HG02840 (cell line): ENCODE results near the gene DSG1.
"Not testable (repeated sequence)": the region's sequence is repeated elsewhere in the genome, so short reads cannot be mapped to it uniquely, and the experiment has no call there.

Source experiments
- ATAC-seq: cut with Tn5 transposase; IDR thresholded peaks from one replicate; pipeline ENCODE4 v1.9.1; 2021; ENCODE audit warnings: mild to moderate bottlenecking, moderate library complexity, moderate number of reproducible peaks; ENCODE audit not compliant: unreplicated experiment, low FRiP score

DSG1 gene

DNA sequence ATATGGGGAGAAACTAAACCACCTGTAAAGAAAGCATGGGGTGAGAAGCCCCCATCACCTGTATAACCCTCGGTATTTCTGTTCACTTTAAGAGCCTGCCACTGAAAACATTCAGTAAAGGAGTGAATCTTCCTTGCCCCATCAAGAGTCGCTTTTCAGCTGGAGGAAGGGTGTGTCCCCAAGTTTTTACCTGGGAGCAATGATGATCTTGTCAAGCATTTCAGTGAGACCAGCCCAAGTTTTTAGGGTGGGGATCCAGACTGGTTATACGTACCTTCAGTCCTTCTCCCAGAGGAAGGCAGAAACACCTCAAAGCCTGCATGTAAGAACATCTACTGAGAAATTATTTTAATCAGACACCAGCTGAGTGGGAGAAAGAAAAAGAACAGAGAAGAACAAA lies at the start of gene DSG1:
DSG1 (plus strand) TSS at position 301 of the 400 bp plus-strand sequence. CDS start 141 bp downstream, outside the sequence.
- ATAC-seq = no peak

GRCh38 chr18:31268985-31269406 lies 49.0 kb upstream of the DSG1 start:
- no peak for ATAC-seq

DNA sequence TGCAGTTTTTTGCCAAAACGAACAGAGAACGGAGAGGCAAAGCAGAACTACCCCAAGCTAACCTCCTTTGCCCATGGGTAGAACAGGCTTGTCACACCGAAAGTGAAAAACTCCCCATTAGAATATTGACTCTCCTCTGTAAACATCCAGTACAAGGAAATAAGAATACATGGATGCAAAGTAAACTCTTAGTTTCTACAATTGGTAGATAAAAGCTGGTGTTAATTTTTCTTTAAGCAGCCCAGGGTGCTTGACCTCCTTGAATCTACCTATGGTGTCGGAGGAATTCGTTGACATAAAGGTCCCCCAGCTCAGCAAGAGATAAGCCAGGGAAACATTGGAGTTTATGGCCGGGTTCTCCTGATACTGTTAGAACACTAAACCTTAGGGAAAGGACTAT lies 48.4 kb upstream of the DSG1 start:
- no peak for ATAC-seq

- ATAC-seq = no peak
Measured at GRCh38 chr18:31270578-31270977, 47.4 kb upstream of the DSG1 start.

DNA sequence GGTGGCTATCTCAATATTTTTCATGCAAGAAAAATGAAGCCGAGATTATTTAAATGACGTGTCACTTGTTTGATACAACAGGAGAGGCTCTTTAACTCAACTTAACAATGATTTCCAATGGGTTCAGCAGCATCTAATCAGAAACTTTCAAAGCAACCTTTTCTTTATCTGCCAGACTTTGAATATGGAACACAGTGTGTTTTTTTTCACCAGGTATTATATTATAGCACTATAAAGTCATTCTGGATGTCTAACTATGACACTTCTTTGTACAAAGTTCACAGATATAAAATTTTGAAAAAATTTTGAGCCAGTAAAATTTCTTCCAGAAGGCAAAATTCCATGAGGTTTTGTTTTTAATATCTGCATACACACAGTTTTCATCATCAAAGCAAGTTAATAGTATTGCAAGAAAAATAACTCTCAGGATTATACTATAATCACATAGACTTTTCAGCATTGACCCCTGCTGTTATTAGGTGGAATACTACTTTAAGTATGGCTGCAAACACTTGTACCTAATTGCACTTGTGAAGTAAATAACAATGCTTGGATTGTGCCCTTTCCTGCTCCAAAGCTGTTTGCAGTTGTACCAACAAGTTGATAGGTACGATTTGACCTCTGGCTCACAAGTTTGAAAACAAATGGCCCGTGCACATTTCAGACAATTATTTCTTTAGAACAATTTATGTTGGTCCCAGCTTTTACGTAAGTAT lies 44.0 kb upstream of the DSG1 start:
- ATAC-seq = no peak

- no peak for ATAC-seq
Measured at GRCh38 chr18:31274931-31275330, 43.0 kb upstream of the DSG1 start.

- ATAC-seq = no peak
Measured at GRCh38 chr18:31275722-31276463, 42.1 kb upstream of the DSG1 start.

DNA sequence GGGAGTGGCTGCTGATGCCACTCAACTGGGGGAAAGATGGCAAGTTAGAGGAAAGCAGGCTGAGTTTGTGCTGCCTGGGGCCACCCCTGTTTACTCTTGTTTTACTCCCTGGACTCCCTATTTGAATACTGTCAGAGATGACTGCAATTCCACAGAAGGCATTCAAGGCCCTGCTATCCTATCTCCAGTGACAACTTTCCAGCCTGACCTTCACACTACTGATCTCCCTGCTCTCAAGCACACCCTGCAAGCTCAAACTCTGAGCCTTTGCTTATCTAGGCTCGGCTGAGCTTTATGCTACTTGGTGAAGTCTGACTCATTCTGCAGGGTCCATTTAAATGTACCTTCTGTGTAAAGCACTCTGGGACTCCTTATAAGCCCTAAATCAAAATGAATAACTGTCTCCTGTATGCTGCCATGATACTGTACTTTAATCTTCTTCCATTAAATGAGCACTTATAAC lies 39.3 kb upstream of the DSG1 start:
- ATAC-seq = no peak

GRCh38 chr18:31280502-31280901 lies 37.5 kb upstream of the DSG1 start:
- no peak for ATAC-seq

GRCh38 chr18:31281437-31281836 lies 36.5 kb upstream of the DSG1 start:
- ATAC-seq = no peak

GRCh38 chr18:31289446-31289845 lies 28.5 kb upstream of the DSG1 start:
- ATAC-seq = not testable (repeated sequence)

DNA sequence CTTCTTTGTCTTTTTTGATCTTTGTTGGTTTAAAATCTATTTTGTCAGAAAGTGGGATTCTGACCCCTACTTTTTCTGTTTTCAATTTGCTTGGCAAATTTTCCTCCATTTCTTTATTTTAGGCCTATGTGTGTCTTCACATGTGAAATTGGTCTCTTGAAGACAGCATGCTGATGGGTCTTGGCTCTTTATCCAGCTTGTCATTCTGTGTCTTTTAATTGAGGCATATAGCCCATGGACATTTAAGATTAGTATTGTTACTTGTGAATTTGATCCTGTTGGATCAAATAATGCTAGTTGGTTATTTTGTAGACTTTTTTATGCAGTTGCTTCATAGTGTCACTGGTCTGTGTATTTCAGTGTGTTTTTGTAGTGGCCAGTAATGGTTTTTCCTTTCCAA lies 26.3 kb upstream of the DSG1 start:
- ATAC-seq = no peak

DNA sequence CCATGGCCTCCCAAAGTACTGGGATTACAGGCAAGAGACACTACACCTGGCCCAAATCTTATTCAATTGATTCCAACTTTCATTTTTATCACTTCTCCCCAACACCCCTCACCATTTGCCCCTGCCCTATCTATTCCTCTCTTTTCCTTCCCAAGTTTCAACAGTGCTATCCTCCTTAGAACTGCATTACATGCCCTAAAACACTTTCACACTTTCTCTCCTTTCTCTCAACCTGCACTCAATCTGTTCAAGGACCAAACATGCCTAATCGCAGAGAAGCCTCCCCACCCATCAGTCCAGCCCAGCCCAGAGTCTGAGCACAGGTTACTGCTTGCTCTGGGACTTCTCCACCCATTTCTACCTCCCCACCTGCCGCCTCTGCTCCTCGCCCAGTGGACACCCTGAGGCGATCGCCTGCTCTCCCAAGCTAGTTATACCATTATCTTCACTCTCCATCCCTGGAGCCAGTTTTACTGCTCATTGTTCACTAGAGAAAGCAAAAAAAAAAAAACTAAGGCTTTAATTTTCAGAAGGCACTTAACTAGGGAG lies 23.7 kb upstream of the DSG1 start:
- no peak for ATAC-seq

- no peak for ATAC-seq
Measured at GRCh38 chr18:31297248-31297647, 20.7 kb upstream of the DSG1 start.

DNA sequence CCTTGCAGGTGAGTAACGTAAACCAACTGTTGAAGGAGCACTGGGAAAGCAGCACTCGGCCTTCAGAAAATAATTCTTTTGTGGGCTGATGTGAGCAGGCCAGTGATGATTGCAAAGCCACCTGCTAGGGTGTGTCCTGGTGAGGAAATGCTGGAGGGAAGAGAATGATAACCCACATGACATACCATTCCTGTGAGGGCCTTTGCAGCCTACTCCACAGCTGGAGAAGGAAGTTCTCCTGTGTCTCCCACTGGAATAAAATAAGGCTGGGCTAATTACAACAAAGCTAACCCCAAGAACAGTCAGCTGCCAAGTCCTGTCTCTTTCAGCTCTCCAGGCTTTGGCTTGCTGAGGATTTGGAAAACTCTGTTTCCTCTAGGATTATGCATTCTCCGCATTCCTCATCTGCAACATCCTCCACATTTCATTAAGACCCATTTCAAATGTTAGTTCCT lies 16.7 kb upstream of the DSG1 start:
- no peak for ATAC-seq

- no peak for ATAC-seq
Measured at GRCh38 chr18:31302991-31303390, 15.0 kb upstream of the DSG1 start.

- no peak for ATAC-seq
Measured at GRCh38 chr18:31303771-31304170, 14.2 kb upstream of the DSG1 start.

- no peak for ATAC-seq
Measured at GRCh38 chr18:31309115-31309514, 8.8 kb upstream of the DSG1 start.

GRCh38 chr18:31316974-31317373 lies 986 bp upstream of the DSG1 start:
- no peak for ATAC-seq

GRCh38 chr18:31321719-31322118 lies 3.8 kb downstream of the DSG1 start:
- ATAC-seq = no peak

GRCh38 chr18:31325051-31325450 lies 7.1 kb downstream of the DSG1 start:
- no peak for ATAC-seq
